Natural killer cell (primary cell): Measurements from ENCODE around the gene HADHB. TPM values are rescaled to one million over a fixed set of nuclear protein-coding genes. Genes with fewer than 3 reads are reported as not detected.

Experiments used
- ATAC-seq, 3 donors: fragments of 150-1000 bp in 2 of 3; fragments of 200-7000 bp in 1 of 3; cut with Tn5 transposase; 1 replicate in 1 of 3; 2 replicates in 2 of 3; pipeline ENCODE4 v1.10.0; 2021; ENCODE audit warnings: mild to moderate bottlenecking in 2 of 3, moderate library complexity in 2 of 3
- DNase-seq, 2 donors: peaks; one replicate each; pipeline versions ENCODE4 v3.0.0 to v3.0.0-alpha.2; 2013 to 2021; ENCODE audit warnings: mixed read lengths in 1 of 2
- H3K27ac ChIP-seq: one replicate; pipeline ENCODE4 v1.5.1; 2013; ENCODE audit warnings: mild to moderate bottlenecking, low read length
- H3K27me3 ChIP-seq: one replicate; pipeline ENCODE4 v1.6.1; 2013; ENCODE audit warnings: low read length; ENCODE audit not compliant: control insufficient read depth, insufficient read depth
- H3K36me3 ChIP-seq: one replicate; pipeline ENCODE4 v1.6.1; 2013; ENCODE audit warnings: low read length; ENCODE audit not compliant: control insufficient read depth, insufficient read depth
- H3K4me1 ChIP-seq: one replicate; pipeline ENCODE4 v1.6.1; 2013; ENCODE audit warnings: low read length; ENCODE audit not compliant: control insufficient read depth, insufficient read depth
- H3K4me3 ChIP-seq: one replicate; pipeline ENCODE4 v1.5.1; 2013; ENCODE audit warnings: low read length
- H3K9me3 ChIP-seq: one replicate; pipeline ENCODE4 v1.6.1; 2013; ENCODE audit warnings: low read length; ENCODE audit not compliant: control insufficient read depth, insufficient read depth
- H3K27ac Mint-ChIP-seq, 2 donors: one replicate each; pipeline ENCODE4 v1.8.0; 2022; ENCODE audit warnings: mild to moderate bottlenecking in 2 of 2, mixed read lengths in 2 of 2, moderate library complexity in 1 of 2
- H3K27me3 Mint-ChIP-seq, 2 donors: one replicate each; pipeline ENCODE4 v1.8.0; 2022; ENCODE audit warnings: low read depth in 2 of 2, mixed read lengths in 2 of 2
- H3K36me3 Mint-ChIP-seq: one replicate; pipeline ENCODE4 v1.8.0; 2022; ENCODE audit warnings: mixed read lengths
- H3K4me1 Mint-ChIP-seq, 2 donors: one replicate each; pipeline ENCODE4 v1.8.0; 2022; ENCODE audit warnings: mixed read lengths in 2 of 2
- H3K4me3 Mint-ChIP-seq: one replicate; pipeline ENCODE4 v1.8.0; 2022; ENCODE audit warnings: mild to moderate bottlenecking, moderate library complexity, mixed read lengths
- H3K9me3 Mint-ChIP-seq, 2 donors: one replicate each; pipeline ENCODE4 v1.8.0; 2022; ENCODE audit warnings: mixed read lengths in 2 of 2
- CTCF ChIP-seq: fragments of 200-600 bp; IDR thresholded peaks from one replicate; pipeline ENCODE4 v1.8.0; 2022; ENCODE audit warnings: antibody characterized with exemption
- WGBS: methylation state at CpG from one replicate; pipeline ENCODE4 v1.1.7; 2013; ENCODE audit warnings: missing lambda C conversion rate; ENCODE audit not compliant: insufficient coverage; 5-methylcytosine and 5-hydroxymethylcytosine counted together
- intact Hi-C: fragments of 100-400 bp; cut with micrococcal nuclease; formaldehyde crosslinking; loops from one replicate; pipeline ENCODE4 v1.14.2; 2022
- total RNA-seq, 4 donors: library from RNA; stranded (reverse); fragments of 120-200 nt in 1 of 4; gene quantifications; one replicate each; pipeline versions ENCODE4 v1.2.3 to v1.2.4, GENCODE V29; 2013 to 2022

HADHB gene
- total RNA-seq, 3 donors from 2014 or later (not counting 1 experiment from before 2014, with no cell fraction given), result 43.1 to 58.8 (median 53.0) TPM

DNA sequence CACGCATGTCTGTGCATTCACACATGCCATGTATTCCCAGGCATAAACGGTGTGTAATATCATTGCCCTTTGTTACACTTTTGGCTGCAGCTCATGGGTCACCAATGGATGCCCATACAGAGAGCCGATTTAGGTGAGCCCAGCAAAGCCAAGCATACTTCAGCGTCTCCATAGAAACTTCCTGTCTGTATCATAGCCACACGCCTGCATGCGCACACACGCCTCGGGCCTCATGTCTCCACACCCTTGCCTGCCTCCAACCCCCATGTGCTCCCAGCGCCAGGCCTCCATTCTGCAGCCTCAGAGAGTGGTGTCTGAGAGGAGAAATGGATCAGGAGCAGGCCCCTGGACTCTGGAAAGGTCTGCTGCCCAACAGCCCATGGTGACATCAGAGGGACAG, 67.7 kb downstream of the HADHB start:
- no peak overlapping the region for H3K27ac ChIP-seq
- no peaks in the 10 kb centered on the region for H3K4me1 ChIP-seq
- H3K4me3 ChIP-seq, result no peak overlapping the region
- no peaks in the 10 kb centered on the region for H3K36me3 Mint-ChIP-seq
- H3K36me3 ChIP-seq, result no peaks in the 10 kb centered on the region
- H3K9me3 ChIP-seq, result no peaks in the 10 kb centered on the region
- H3K27me3 Mint-ChIP-seq, result no peaks in the 10 kb centered on the region
- no peaks in the 10 kb centered on the region for H3K27me3 ChIP-seq
- WGBS, result 89% methylated on average over 9 of the region's 9 CpGs
- no peaks in the 10 kb centered on the region for H3K4me1 Mint-ChIP-seq
- intact Hi-C loops, result no loop called here
- H3K4me3 Mint-ChIP-seq, result no peak overlapping the region
- no peak for TF ChIP-seq CTCF
- H3K27ac Mint-ChIP-seq, result no peak overlapping the region
- DNase-seq (no peak), ATAC-seq (no peak)
- no peaks in the 10 kb centered on the region for H3K9me3 Mint-ChIP-seq

DNA sequence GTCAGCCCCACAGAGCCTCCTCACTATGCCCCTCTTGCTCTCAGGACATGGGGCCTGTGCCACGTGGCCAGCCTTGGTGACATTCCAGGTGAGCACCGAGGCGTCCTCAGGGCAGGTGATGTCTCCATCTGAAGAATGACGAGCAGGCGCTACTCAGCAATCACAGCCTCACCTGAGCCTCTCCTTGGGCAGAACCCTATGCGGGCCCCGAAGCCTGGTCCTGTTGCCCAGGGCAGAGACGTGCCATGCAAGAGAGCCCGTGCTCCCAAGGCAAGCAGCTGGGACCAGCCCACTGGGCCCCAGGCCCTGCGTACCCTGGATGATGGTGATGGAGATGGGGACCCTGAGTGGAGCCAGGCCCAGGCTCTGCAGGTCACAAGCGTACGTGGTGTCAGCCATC, 68.7 kb downstream of the HADHB start:
- Mint-ChIP-seq H3K36me3 (no peaks in the 10 kb centered on the region), H3K4me3 (no peak overlapping the region), H3K27ac (no peak overlapping the region), H3K27me3 (no peaks in the 10 kb centered on the region), H3K4me1 (no peaks in the 10 kb centered on the region), H3K9me3 (no peaks in the 10 kb centered on the region)
- H3K27me3 ChIP-seq, result no peaks in the 10 kb centered on the region
- H3K27ac ChIP-seq, result no peak overlapping the region
- ATAC-seq (no peak), DNase-seq (no peak)
- H3K9me3 ChIP-seq, result no peaks in the 10 kb centered on the region
- no peak for TF ChIP-seq CTCF
- H3K36me3 ChIP-seq, result no peaks in the 10 kb centered on the region
- H3K4me1 ChIP-seq, result no peaks in the 10 kb centered on the region
- intact Hi-C loops, result no loop called here
- WGBS, result 89% methylated on average over 12 of the region's 12 CpGs
- no peak overlapping the region for H3K4me3 ChIP-seq

GRCh38 chr2:26314243-26314642, 69.5 kb downstream of the HADHB start:
- H3K4me1 Mint-ChIP-seq, result no peaks in the 10 kb centered on the region
- intact Hi-C loops, result no loop called here

More at GRCh38 chr2:26314243-26314642, 69.5 kb downstream of the HADHB start:
- no peak for ATAC-seq
- DNase-seq, result no peak
- no peaks in the 10 kb centered on the region for H3K9me3 ChIP-seq
- H3K27me3 ChIP-seq, result no peaks in the 10 kb centered on the region
- no peak for TF ChIP-seq CTCF
- Mint-ChIP-seq H3K27ac (no peak overlapping the region), H3K36me3 (no peaks in the 10 kb centered on the region), H3K9me3 (no peaks in the 10 kb centered on the region), H3K4me3 (no peak overlapping the region), H3K27me3 (no peaks in the 10 kb centered on the region)
- H3K36me3 ChIP-seq, result no peaks in the 10 kb centered on the region
- 80% methylated on average over 8 of the region's 8 CpGs for WGBS
- no peak overlapping the region for H3K4me3 ChIP-seq
- no peaks in the 10 kb centered on the region for H3K4me1 ChIP-seq
- H3K27ac ChIP-seq, result no peak overlapping the region
